ENCODE results near the gene TUBA4B. TPM values are rescaled to one million over a fixed set of nuclear protein-coding genes. Genes with fewer than 3 reads are reported as not detected.

Gene TUBA4B
- total and polyA plus RNA-seq, 2 of the 4 experiments (the other 2 are of a cell fraction): not detected

DNA sequence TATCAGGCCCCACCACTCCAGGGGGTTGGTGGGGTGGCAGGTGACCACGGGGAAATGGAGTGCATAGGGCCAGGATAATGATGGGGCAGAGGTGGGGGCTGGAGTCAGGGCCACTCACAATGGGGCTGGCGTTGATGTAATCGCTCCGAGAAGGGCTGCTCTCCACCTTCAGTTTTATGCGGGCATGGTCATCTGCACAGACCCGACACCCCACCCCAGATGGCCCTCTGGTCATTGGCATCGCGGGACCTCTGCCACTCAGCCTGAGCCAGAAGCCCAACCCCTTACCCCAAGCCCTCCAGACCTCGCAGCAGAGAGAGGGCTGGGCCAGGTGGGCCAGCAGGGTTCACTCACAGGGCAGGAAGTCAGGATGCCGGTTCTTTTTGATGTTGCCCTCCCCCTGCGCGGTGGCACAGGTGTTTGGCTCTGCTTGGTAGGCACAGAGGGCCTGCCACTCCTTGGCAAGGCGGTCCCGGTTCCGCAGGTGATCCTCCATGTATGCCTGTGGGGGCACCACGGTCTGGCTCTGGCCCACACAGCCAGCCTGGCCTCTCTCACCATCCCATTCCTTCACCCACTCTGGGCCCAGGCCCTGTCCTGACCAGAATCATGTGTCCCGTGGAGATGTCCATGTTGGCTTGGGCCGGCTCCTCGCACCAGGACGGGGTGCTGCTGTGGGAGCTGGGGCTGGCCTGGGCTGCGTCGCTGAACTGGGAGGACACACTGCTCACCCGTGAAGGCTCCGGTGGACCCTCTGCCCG lies 43.8 kb downstream of the TUBA4B start:
- no peak overlapping the region for H3K56ac ChIP-seq (ENCODE audit: extremely low read depth, insufficient read depth, low read length)
- ATAC-seq (ENCODE audit: low read depth): no peak
- H3K4ac ChIP-seq (ENCODE audit: low read depth, low read length): no peak overlapping the region
- no peaks in the 10 kb centered on the region for H3K27me3 ChIP-seq (ENCODE audit: control insufficient read depth, insufficient read depth, low read length)
- H3K9me1 ChIP-seq (ENCODE audit: insufficient read depth, low read length): no peaks in the 10 kb centered on the region
- H2BK20ac ChIP-seq (ENCODE audit: low read depth, low read length): no peak overlapping the region
- H2AFZ ChIP-seq (replicated peaks; ENCODE audit: low read length, poor library complexity): no peak overlapping the region
- H3K79me1 ChIP-seq (ENCODE audit: low read depth in 1 of 2, low read length in 2 of 2): no peaks in the 10 kb centered on the region
- H3K18ac ChIP-seq (ENCODE audit: low read depth, low read length): no peak overlapping the region
- H3K4me1 ChIP-seq (ENCODE audit: control insufficient read depth, insufficient read depth, low read length): peaks cover 8% of the 10 kb centered on the region; the same call in 1 of the 2 replicates
- H4K5ac ChIP-seq (ENCODE audit: low read depth, low read length): no peak overlapping the region
- no peak overlapping the region for H3K14ac ChIP-seq (replicated peaks; ENCODE audit: low read depth, low read length)
- intact Hi-C loops (cut with micrococcal nuclease): loop anchor here (5.0 kb wide), 2 partner anchors 235 to 240 kb away; no protein-coding TSS in a partner anchor
- dilution Hi-C loops (cut with HindIII; ENCODE audit: low sequenced_read_pairs, unreplicated experiment): no loop called here
- no peak overlapping the region for H3K4me3 ChIP-seq (ENCODE audit: insufficient read depth, low read depth, low read length)
- H2AK9ac ChIP-seq (replicated peaks; ENCODE audit: low read depth, low read length, poor library complexity): no peak overlapping the region
- H4K8ac ChIP-seq (ENCODE audit: low read depth in 2 of 2, low read length in 2 of 2): no peak overlapping the region
- ChIA-PET CTCF (no interaction called here), POLR2A (ENCODE audit: unreplicated experiment) (no interaction called here)
- no peak overlapping the region for H2AK5ac ChIP-seq (ENCODE audit: low read depth, low read length)
- 95% methylated on average over 17 of the region's 25 CpGs; no CpG with 5 or more reads in 1 of the 2 experiments for WGBS, 2 experiments (ENCODE audit: extremely low coverage in 2 of 2, insufficient read length in 1 of 2)
- BruUV-seq (replicated peaks): no TSS peak
- H3K9me3 ChIP-seq (ENCODE audit: control insufficient read depth, insufficient read depth, low read length): no peaks in the 10 kb centered on the region
- H2BK5ac ChIP-seq (ENCODE audit: low read depth, low read length, poor library complexity, severe bottlenecking): no peak overlapping the region
- H2BK120ac ChIP-seq (ENCODE audit: low read depth, low read length): no peak overlapping the region
- H3K36me3 ChIP-seq (ENCODE audit: control insufficient read depth, insufficient read depth, low read length): no peaks in the 10 kb centered on the region
- no peak overlapping the region for H4K91ac ChIP-seq (ENCODE audit: insufficient read depth, low read depth, low read length)
- H4K20me1 ChIP-seq (ENCODE audit: insufficient read depth, low read length): no peaks in the 10 kb centered on the region
- no peak for DNase-seq
- H3K23ac ChIP-seq (ENCODE audit: low read depth, low read length): no peak overlapping the region
- no peak overlapping the region for H2BK15ac ChIP-seq (ENCODE audit: low read depth, low read length)
- H3K4me2 ChIP-seq (ENCODE audit: low read depth, low read length): no peak overlapping the region
- H3K27ac ChIP-seq (ENCODE audit: insufficient read depth, low read length): no peak overlapping the region
- no peak overlapping the region for H3K9ac ChIP-seq (ENCODE audit: low read depth, low read length)
- in situ Hi-C loops (cut with MboI; ENCODE audit: low sequenced_read_pairs): loop anchor here (5.0 kb wide), 1 partner anchor 125 kb away; the partner anchor contains the start of gene SLC23A3
- no peak for TF ChIP-seq RFX5 (IDR thresholded peaks at IDR 0.05; ENCODE audit: low read depth, low read length)
- TF ChIP-seq, protein P1, sequence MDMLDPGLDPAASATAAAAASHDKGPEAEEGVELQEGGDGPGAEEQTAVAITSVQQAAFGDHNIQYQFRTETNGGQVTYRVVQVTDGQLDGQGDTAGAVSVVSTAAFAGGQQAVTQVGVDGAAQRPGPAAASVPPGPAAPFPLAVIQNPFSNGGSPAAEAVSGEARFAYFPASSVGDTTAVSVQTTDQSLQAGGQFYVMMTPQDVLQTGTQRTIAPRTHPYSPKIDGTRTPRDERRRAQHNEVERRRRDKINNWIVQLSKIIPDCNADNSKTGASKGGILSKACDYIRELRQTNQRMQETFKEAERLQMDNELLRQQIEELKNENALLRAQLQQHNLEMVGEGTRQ (IDR thresholded peaks at IDR 0.05; ENCODE audit: low read depth, low read length): no peak
- TF ChIP-seq POLR2A (IDR thresholded peaks at IDR 0.05; ENCODE audit: low read depth, low read length): no peak
- TF ChIP-seq CEBPB (IDR thresholded peaks at IDR 0.05; ENCODE audit: low read depth, low read length): no peak
- TF ChIP-seq FOS (IDR thresholded peaks at IDR 0.05; ENCODE audit: low read depth, low read length): no peak
- TF ChIP-seq, protein P2, sequence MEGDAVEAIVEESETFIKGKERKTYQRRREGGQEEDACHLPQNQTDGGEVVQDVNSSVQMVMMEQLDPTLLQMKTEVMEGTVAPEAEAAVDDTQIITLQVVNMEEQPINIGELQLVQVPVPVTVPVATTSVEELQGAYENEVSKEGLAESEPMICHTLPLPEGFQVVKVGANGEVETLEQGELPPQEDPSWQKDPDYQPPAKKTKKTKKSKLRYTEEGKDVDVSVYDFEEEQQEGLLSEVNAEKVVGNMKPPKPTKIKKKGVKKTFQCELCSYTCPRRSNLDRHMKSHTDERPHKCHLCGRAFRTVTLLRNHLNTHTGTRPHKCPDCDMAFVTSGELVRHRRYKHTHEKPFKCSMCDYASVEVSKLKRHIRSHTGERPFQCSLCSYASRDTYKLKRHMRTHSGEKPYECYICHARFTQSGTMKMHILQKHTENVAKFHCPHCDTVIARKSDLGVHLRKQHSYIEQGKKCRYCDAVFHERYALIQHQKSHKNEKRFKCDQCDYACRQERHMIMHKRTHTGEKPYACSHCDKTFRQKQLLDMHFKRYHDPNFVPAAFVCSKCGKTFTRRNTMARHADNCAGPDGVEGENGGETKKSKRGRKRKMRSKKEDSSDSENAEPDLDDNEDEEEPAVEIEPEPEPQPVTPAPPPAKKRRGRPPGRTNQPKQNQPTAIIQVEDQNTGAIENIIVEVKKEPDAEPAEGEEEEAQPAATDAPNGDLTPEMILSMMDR (conservative IDR thresholded peaks at IDR 0.05; ENCODE audit: low read depth, low read length): no peak
- TF ChIP-seq RAD21 (IDR thresholded peaks at IDR 0.05; ENCODE audit: low read length): no peak
- TF ChIP-seq RCOR1 (IDR thresholded peaks at IDR 0.05; ENCODE audit: insufficient replicate concordance, low read length): no peak
- no peak for TF ChIP-seq MAFK (IDR thresholded peaks at IDR 0.05; ENCODE audit: low read depth, low read length)
- no peak for TF ChIP-seq SMC3 (IDR thresholded peaks at IDR 0.05; ENCODE audit: low read depth, low read length)
- TF ChIP-seq BHLHE40 (IDR thresholded peaks at IDR 0.05; ENCODE audit: low read depth, low read length): no peak
- TF ChIP-seq, protein P3, sequence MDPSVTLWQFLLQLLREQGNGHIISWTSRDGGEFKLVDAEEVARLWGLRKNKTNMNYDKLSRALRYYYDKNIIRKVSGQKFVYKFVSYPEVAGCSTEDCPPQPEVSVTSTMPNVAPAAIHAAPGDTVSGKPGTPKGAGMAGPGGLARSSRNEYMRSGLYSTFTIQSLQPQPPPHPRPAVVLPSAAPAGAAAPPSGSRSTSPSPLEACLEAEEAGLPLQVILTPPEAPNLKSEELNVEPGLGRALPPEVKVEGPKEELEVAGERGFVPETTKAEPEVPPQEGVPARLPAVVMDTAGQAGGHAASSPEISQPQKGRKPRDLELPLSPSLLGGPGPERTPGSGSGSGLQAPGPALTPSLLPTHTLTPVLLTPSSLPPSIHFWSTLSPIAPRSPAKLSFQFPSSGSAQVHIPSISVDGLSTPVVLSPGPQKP (IDR thresholded peaks at IDR 0.05; ENCODE audit: borderline replicate concordance, low read depth, low read length): no peak
- TF ChIP-seq MXI1 (IDR thresholded peaks at IDR 0.05; ENCODE audit: borderline replicate concordance, low read depth, low read length): no peak
- no peak for TF ChIP-seq NFE2L2 (IDR thresholded peaks at IDR 0.05; ENCODE audit: low read depth, low read length)
- no peak for TF ChIP-seq MAZ (IDR thresholded peaks at IDR 0.05; ENCODE audit: borderline replicate concordance, low read depth, low read length)
